K562 (cell line): ENCODE data around the gene PACSIN1. TPM values are rescaled to one million over a fixed set of nuclear protein-coding genes. Genes with fewer than 3 reads are reported as not detected.

ENCODE experiments used
- CTBP1 ChIP-seq: fragments of 450-650 bp; IDR thresholded peaks from 2 replicates; pipeline ENCODE4 v1.6.1; 2016; ENCODE audit warnings: borderline replicate concordance
- FOXM1 ChIP-seq, 2 experiments: fragments of 450-650 bp in 1 of 2; sonication (generic) in 1 of 2; formaldehyde crosslinking in 1 of 2; IDR thresholded peaks; 2 replicates each; pipeline versions ENCODE4 v1.6.1 to v1.9.0; 2017 to 2022; ENCODE audit warnings: low read depth in 2 of 2, mild to moderate bottlenecking in 2 of 2, missing genetic modification reagents in 1 of 2, moderate library complexity in 1 of 2
- KLF13 ChIP-seq: fragments of 450-650 bp; IDR thresholded peaks from 2 replicates; pipeline ENCODE4 v1.6.1; 2016; ENCODE audit warnings: missing genetic modification characterization, low read depth, mild to moderate bottlenecking, missing compliant biosample characterization, moderate library complexity, borderline replicate concordance
- MEF2D ChIP-seq: conservative IDR thresholded peaks from 2 replicates; pipeline ENCODE4 v1.6.1; 2016; ENCODE audit warnings: low read depth, missing genetic modification characterization, missing compliant biosample characterization
- NFIX ChIP-seq: fragments of 250-450 bp; sonication (Bioruptor Pico); IDR thresholded peaks from 2 replicates; pipeline ENCODE4 v1.4.0; 2020; ENCODE audit warnings: low read depth, mild to moderate bottlenecking, moderate library complexity
- RAD51 ChIP-seq: fragments of 450-650 bp; IDR thresholded peaks from 2 replicates; pipeline ENCODE4 v1.7.1; 2016; ENCODE audit warnings: low read depth, mild to moderate bottlenecking, borderline replicate concordance
- RFX1 ChIP-seq: fragments of 450-650 bp; IDR thresholded peaks from 2 replicates; pipeline ENCODE4 v1.6.1; 2016; ENCODE audit warnings: mild to moderate bottlenecking, moderate library complexity
- TAF1 ChIP-seq: IDR thresholded peaks from 2 replicates; pipeline ENCODE4 v1.6.1; 2011; ENCODE audit warnings: mild to moderate bottlenecking, low read length, moderate library complexity; ENCODE audit not compliant: insufficient read depth, control insufficient read depth, severe bottlenecking; ENCODE audit errors: extremely low read depth
- ZNF644 ChIP-seq: fragments of 200-800 bp; sonication (Bioruptor generic); IDR thresholded peaks from 2 replicates; pipeline ENCODE4 v1.6.1; 2016; ENCODE audit warnings: low read depth, missing genetic modification characterization, missing compliant biosample characterization
- polyA plus RNA-seq, 8 experiments: library from polyadenylated mRNA; depleted of rRNA in 4 of 8; stranded (reverse) in 5 of 8; unstranded in 3 of 8; fragments of >200 nt; fragmentation: Nextera tagmentation in 2 of 8; fragmentation: Illumina TruSeq in 1 of 8; extraction: Ambion mirVana in 2 of 8; extraction: Trizol in 1 of 8; gene quantifications; 2 replicates each; pipeline versions ENCODE4 v1.2.1 to v1.2.3, GENCODE V29; 2011 to 2014; ENCODE audit warnings: inconsistent platforms in 1 of 8, missing spikeins in 1 of 8
- total RNA-seq, 7 experiments: library from RNA; depleted of rRNA in 6 of 7; stranded (reverse); fragments of >200 nt in 6 of 7; fragmentation: Illumina TruSeq in 2 of 7; extraction: Trizol in 2 of 7; gene quantifications; 2 replicates each; pipeline versions ENCODE4 v1.2.1 to v1.2.3, GENCODE V29; 2011 to 2021; ENCODE audit warnings: low replicate concordance in 1 of 7
- TF ChIP-seq, protein P1 (sequence below), 2 experiments: fragments of 450-650 bp in 1 of 2; IDR thresholded peaks; 2 replicates each; pipeline ENCODE4 v1.6.1; 2011 to 2017; ENCODE audit warnings: low read depth in 2 of 2, antibody characterized with exemption in 1 of 2, borderline replicate concordance in 1 of 2, low read length in 1 of 2, mild to moderate bottlenecking in 1 of 2, mixed read lengths in 1 of 2; ENCODE audit not compliant: control insufficient read depth in 1 of 2
- TF ChIP-seq, protein P2 (sequence below), 2 experiments: fragments of 250-450 bp in 1 of 2; fragments of 450-650 bp in 1 of 2; sonication (Bioruptor Pico) in 1 of 2; IDR thresholded peaks; 2 replicates each; pipeline versions ENCODE4 v1.6.1 to v1.8.0; 2016 to 2021; ENCODE audit warnings: mild to moderate bottlenecking in 2 of 2, moderate library complexity in 2 of 2, missing compliant biosample characterization in 1 of 2, missing genetic modification characterization in 1 of 2
- TF ChIP-seq, protein P3 (sequence below): fragments of 250-450 bp; sonication (Bioruptor Pico); IDR thresholded peaks from 2 replicates; pipeline ENCODE4 v1.8.0; 2022; ENCODE audit warnings: moderate library complexity, mild to moderate bottlenecking, inconsistent platforms
- TF ChIP-seq, protein P4 (sequence below): fragments of 250-450 bp; sonication (Bioruptor Pico); IDR thresholded peaks from 2 replicates; pipeline ENCODE4 v1.4.0; 2020
- TF ChIP-seq, protein P5 (sequence below): fragments of 450-650 bp; IDR thresholded peaks from 2 replicates; pipeline ENCODE4 v1.6.1; 2016; ENCODE audit warnings: antibody characterized with exemption
- TF ChIP-seq, protein P6 (sequence below): fragments of 250-450 bp; sonication (Bioruptor Pico); IDR thresholded peaks from 2 replicates; pipeline ENCODE4 v1.5.0; 2020; ENCODE audit warnings: mild to moderate bottlenecking

PACSIN1 gene
- total and polyA plus RNA-seq, 9 of the 15 experiments (the other 6 are each of a cell fraction or from before 2014, with no cell fraction given) = 0.01 to 1.7 (median 0.45) TPM

DNA sequence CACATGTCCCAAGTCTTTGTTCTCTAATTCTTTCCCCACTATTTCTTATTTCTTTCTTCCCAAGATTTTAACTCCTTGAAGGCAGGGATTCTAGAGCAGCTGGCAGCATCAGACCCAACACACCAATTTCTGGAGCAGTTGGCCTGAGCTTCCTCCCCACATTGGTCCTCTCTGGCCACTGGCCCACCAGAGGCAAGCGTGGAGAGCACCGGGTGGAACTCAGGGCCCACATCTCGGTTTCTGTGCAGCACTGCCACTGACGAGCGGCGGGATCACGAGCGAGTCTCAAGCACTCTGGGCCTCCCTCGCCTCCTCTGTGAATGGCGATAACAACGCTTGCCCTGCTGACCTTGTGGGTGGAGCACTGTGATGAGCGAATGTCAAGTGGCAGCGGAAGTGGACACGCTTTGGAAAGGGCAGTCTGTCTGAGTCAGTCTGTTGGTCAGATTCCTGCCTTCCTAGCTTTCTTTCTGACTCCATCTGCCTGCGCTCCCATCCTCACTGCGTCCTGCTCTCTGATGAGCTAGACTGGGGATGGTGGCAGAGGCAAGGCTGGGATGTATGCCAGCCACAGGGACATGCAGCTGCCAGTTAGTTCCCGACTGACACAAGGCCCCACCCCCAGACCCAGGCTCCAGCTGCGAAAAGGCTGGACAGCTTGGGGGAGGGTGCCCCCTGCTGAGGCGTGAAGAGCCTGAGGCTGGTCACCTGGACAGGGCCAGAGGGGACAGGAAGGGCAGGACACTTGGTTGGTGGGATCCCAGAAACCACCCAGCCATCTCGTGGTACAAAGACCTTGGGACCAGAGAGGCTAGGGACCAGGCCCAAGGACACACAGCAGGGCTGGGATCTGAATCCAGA is 94.7 kb downstream of the PACSIN1 start (continued):
- TF ChIP-seq, protein P1, sequence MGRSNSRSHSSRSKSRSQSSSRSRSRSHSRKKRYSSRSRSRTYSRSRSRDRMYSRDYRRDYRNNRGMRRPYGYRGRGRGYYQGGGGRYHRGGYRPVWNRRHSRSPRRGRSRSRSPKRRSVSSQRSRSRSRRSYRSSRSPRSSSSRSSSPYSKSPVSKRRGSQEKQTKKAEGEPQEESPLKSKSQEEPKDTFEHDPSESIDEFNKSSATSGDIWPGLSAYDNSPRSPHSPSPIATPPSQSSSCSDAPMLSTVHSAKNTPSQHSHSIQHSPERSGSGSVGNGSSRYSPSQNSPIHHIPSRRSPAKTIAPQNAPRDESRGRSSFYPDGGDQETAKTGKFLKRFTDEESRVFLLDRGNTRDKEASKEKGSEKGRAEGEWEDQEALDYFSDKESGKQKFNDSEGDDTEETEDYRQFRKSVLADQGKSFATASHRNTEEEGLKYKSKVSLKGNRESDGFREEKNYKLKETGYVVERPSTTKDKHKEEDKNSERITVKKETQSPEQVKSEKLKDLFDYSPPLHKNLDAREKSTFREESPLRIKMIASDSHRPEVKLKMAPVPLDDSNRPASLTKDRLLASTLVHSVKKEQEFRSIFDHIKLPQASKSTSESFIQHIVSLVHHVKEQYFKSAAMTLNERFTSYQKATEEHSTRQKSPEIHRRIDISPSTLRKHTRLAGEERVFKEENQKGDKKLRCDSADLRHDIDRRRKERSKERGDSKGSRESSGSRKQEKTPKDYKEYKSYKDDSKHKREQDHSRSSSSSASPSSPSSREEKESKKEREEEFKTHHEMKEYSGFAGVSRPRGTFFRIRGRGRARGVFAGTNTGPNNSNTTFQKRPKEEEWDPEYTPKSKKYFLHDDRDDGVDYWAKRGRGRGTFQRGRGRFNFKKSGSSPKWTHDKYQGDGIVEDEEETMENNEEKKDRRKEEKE (IDR thresholded peaks at IDR 0.05; ENCODE audit: borderline replicate concordance in 1 of 2, control insufficient read depth in 1 of 2, low read depth in 2 of 2, low read length in 1 of 2) = 0 out of 4 replicates have a peak, but pooled peaks of 1 of the 2 experiments have one; percentile 34
- TF ChIP-seq CTBP1 = peak; percentile 98
- TF ChIP-seq, protein P2, sequence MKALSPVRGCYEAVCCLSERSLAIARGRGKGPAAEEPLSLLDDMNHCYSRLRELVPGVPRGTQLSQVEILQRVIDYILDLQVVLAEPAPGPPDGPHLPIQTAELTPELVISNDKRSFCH (CRISPR knock-in tag; IDR thresholded peaks at IDR 0.05) = 0 out of 2 replicates have a peak, but pooled peaks have one; percentile 32
- TF ChIP-seq, protein P2 (tag; IDR thresholded peaks at IDR 0.05) = peak; percentile 98
- TF ChIP-seq, protein P3, sequence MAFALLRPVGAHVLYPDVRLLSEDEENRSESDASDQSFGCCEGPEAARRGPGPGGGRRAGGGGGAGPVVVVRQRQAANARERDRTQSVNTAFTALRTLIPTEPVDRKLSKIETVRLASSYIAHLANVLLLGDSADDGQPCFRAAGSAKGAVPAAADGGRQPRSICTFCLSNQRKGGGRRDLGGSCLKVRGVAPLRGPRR (CRISPR knock-in tag) = peak; percentile 56; the same call in 1 of the 2 replicates
- TF ChIP-seq FOXM1 (IDR thresholded peaks at IDR 0.05; ENCODE audit: low read depth) = peak; percentile 10; the same call in 1 of the 2 replicates
- no peak for TF ChIP-seq FOXM1 (CRISPR knock-in tag; IDR thresholded peaks at IDR 0.05; ENCODE audit: low read depth)
- TF ChIP-seq KLF13 (tag) = peak; percentile 41; the same call in 1 of the 2 replicates
- TF ChIP-seq RFX1 = no peak
- no peak for TF ChIP-seq NFIX (CRISPR knock-in tag)
- TF ChIP-seq, protein P4, sequence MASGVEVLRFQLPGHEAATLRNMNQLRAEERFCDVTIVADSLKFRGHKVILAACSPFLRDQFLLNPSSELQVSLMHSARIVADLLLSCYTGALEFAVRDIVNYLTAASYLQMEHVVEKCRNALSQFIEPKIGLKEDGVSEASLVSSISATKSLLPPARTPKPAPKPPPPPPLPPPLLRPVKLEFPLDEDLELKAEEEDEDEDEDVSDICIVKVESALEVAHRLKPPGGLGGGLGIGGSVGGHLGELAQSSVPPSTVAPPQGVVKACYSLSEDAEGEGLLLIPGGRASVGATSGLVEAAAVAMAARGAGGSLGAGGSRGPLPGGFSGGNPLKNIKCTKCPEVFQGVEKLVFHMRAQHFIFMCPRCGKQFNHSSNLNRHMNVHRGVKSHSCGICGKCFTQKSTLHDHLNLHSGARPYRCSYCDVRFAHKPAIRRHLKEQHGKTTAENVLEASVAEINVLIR (CRISPR knock-in tag) = 0 out of 2 replicates have a peak, but pooled peaks have one; percentile 9
- TF ChIP-seq MEF2D (tag) = peak; percentile 64; the same call in 1 of the 2 replicates
- TF ChIP-seq, protein P5, sequence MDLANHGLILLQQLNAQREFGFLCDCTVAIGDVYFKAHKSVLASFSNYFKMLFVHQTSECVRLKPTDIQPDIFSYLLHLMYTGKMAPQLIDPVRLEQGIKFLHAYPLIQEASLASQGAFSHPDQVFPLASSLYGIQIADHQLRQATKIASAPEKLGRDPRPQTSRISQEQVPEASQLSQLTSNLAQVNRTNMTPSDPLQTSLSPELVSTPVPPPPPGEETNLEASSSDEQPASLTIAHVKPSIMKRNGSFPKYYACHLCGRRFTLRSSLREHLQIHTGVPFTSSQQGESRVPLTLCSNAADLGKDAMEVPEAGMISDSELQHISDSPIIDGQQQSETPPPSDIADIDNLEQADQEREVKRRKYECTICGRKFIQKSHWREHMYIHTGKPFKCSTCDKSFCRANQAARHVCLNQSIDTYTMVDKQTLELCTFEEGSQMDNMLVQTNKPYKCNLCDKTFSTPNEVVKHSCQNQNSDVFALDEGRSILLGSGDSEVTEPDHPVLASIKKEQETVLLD = peak; percentile 84
- no peak for TF ChIP-seq ZNF644 (tag)
- TF ChIP-seq, protein P6, sequence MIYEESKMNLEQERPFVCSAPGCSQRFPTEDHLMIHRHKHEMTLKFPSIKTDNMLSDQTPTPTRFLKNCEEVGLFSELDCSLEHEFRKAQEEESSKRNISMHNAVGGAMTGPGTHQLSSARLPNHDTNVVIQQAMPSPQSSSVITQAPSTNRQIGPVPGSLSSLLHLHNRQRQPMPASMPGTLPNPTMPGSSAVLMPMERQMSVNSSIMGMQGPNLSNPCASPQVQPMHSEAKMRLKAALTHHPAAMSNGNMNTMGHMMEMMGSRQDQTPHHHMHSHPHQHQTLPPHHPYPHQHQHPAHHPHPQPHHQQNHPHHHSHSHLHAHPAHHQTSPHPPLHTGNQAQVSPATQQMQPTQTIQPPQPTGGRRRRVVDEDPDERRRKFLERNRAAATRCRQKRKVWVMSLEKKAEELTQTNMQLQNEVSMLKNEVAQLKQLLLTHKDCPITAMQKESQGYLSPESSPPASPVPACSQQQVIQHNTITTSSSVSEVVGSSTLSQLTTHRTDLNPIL (CRISPR knock-in tag) = peak; percentile 62; the same call in 1 of the 2 replicates
- TF ChIP-seq RAD51 = peak; percentile 47
- TF ChIP-seq TAF1 = peak; percentile 60
